Measurements from ENCODE around the gene CTDP1.

GRCh38 chr18:79635427-79635726, 44.2 kb upstream of the CTDP1 start:
- TF ChIP-seq POLR2A (IDR thresholded peaks at IDR 0.05), result no peak
- no peak for TF ChIP-seq CTCF (IDR thresholded peaks at IDR 0.05)
